K562 (cell line): ENCODE measurements around the gene EPHB2. TPM values are rescaled to one million over a fixed set of nuclear protein-coding genes. Genes with fewer than 3 reads are reported as not detected.

Experiments
- ATAC-seq: fragments of 200-7000 bp; cut with Tn5 transposase; 3 replicates; pipeline ENCODE4 v1.9.1; 2020; ENCODE audit warnings: moderate library complexity
- BruUV-seq: library from RNA; stranded (reverse); fragments of 400-500 nt; replicated peaks from 2 replicates; lab custom pipeline; 2021; lab: Mats Ljungman, UMichigan
- CTCF ChIA-PET: fragments of 300-600 bp; formaldehyde crosslinking; extraction: SDS; loops from one replicate; lab custom pipeline; 2021; ENCODE audit warnings: low intra/inter-chr PET ratio; lab: Yijun Ruan, JAX
- POLR2A ChIA-PET: fragments of 300-600, 350-650 bp; sonication (Branson Sonifier 250); formaldehyde crosslinking; extraction: SDS; loops from one replicate; lab custom pipeline; 2021; ENCODE audit warnings: antibody characterized with exemption, inconsistent platforms; lab: Yijun Ruan, JAX
- DNase-seq, 4 experiments: peaks; one replicate each; pipeline versions ENCODE4 v3.0.0 to v3.0.0-alpha.2; 2011 to 2018; ENCODE audit warnings: low spot score in 3 of 4, mixed read lengths in 3 of 4; ENCODE audit errors: extremely low read depth in 1 of 4
- FAIRE-seq: peaks from 2 replicates; lab custom pipeline; 2011; peaks lifted over from hg19 to GRCh38; lab: Jason Lieb, UNC
- H2AFZ ChIP-seq: 2 replicates; pipeline ENCODE4 v1.6.0; 2011; ENCODE audit warnings: low read depth, low read length, control low read depth, inconsistent platforms
- H3K27ac ChIP-seq: fragments of 200-600 bp; 3 replicates; pipeline ENCODE4 v1.8.0; 2011; ENCODE audit warnings: low read depth, mild to moderate bottlenecking, control low read depth, inconsistent platforms, low read length, moderate library complexity, mixed read lengths; ENCODE audit errors: extremely low read depth
- H3K27me3 ChIP-seq, 2 experiments: fragments of 300-600 bp in 1 of 2; 2 replicates in 1 of 2; 3 replicates in 1 of 2; pipeline versions ENCODE4 v1.6.0 to v1.8.0; 2011; ENCODE audit warnings: inconsistent platforms in 2 of 2, low read length in 2 of 2, mild to moderate bottlenecking in 1 of 2, mixed read lengths in 1 of 2, moderate library complexity in 1 of 2; ENCODE audit not compliant: control insufficient read depth in 2 of 2, insufficient read depth in 2 of 2
- H3K36me3 ChIP-seq: fragments of 300-600 bp; 3 replicates; pipeline ENCODE4 v1.8.0; 2011; ENCODE audit warnings: mild to moderate bottlenecking, low read length, inconsistent platforms; ENCODE audit not compliant: control insufficient read depth, insufficient read depth
- H3K4me1 ChIP-seq, 2 experiments: fragments of 200-600 bp in 1 of 2; replicated peaks in 1 of 2; 2 replicates in 1 of 2; 3 replicates in 1 of 2; pipeline versions ENCODE4 v1.5.1 to v1.8.0; 2011; ENCODE audit warnings: inconsistent platforms in 2 of 2, low read length in 2 of 2, mild to moderate bottlenecking in 1 of 2, mixed read lengths in 1 of 2, moderate library complexity in 1 of 2; ENCODE audit not compliant: control insufficient read depth in 2 of 2, insufficient read depth in 2 of 2
- H3K4me2 ChIP-seq: 2 replicates; pipeline ENCODE4 v1.6.1; 2011; ENCODE audit warnings: low read length, control low read depth, inconsistent platforms, mixed read lengths; ENCODE audit not compliant: insufficient read depth
- H3K4me3 ChIP-seq: fragments of 200-600 bp; sonication (generic), shearing (Covaris generic); 2 replicates; pipeline ENCODE4 v1.5.1; 2016; ENCODE audit warnings: control low read depth, inconsistent platforms
- H3K79me2 ChIP-seq: fragments of 200-600 bp; 3 replicates; pipeline ENCODE4 v1.8.0; 2011; ENCODE audit warnings: low read length, inconsistent platforms; ENCODE audit not compliant: control insufficient read depth, insufficient read depth
- H3K9ac ChIP-seq, 2 experiments: 2 replicates each; pipeline versions ENCODE4 v1.6.0 to v1.6.1; 2011; ENCODE audit warnings: low read depth in 2 of 2, low read length in 2 of 2, control low read depth in 1 of 2, inconsistent platforms in 1 of 2, mild to moderate bottlenecking in 1 of 2, mixed read lengths in 1 of 2; ENCODE audit not compliant: insufficient read depth in 1 of 2
- H3K9me1 ChIP-seq: one replicate; pipeline ENCODE4 v1.6.0; 2011; ENCODE audit warnings: inconsistent platforms, mild to moderate bottlenecking, low read length, moderate library complexity; ENCODE audit not compliant: control insufficient read depth, insufficient read depth
- H3K9me3 ChIP-seq: replicated peaks from 2 replicates; pipeline ENCODE4 v1.5.1; 2011; ENCODE audit warnings: low read depth, low read length, inconsistent platforms; ENCODE audit not compliant: control insufficient read depth, insufficient read depth
- H4K20me1 ChIP-seq: replicated peaks from 2 replicates; pipeline ENCODE4 v1.6.1; 2011; ENCODE audit warnings: low read length, inconsistent platforms, mixed read lengths; ENCODE audit not compliant: control insufficient read depth, insufficient read depth
- GATAD2A ChIP-seq: fragments of 450-650 bp; IDR thresholded peaks from 2 replicates; pipeline ENCODE4 v1.6.1; 2017
- HNRNPLL ChIP-seq: fragments of 200-400 bp; formaldehyde crosslinking; IDR thresholded peaks from 2 replicates; pipeline ENCODE4 v1.6.1; 2017; ENCODE audit warnings: low read length, low read depth, mild to moderate bottlenecking; ENCODE audit not compliant: poor library complexity, severe bottlenecking
- KHSRP ChIP-seq: fragments of 450-650 bp; IDR thresholded peaks from 2 replicates; pipeline ENCODE4 v1.6.1; 2017
- MAFK ChIP-seq: IDR thresholded peaks from 2 replicates; pipeline ENCODE4 v1.6.1; 2011; ENCODE audit warnings: low read length, improper control_type of control experiment
- RBM25 ChIP-seq: fragments of 200-400 bp; formaldehyde crosslinking; IDR thresholded peaks from 2 replicates; pipeline ENCODE4 v1.6.1; 2018; ENCODE audit warnings: low read length, low read depth, moderate library complexity; ENCODE audit not compliant: severe bottlenecking
- REST ChIP-seq, 2 experiments: fragments of 450-650 bp; formaldehyde crosslinking in 1 of 2; IDR thresholded peaks; 2 replicates each; pipeline versions ENCODE4 v1.4.0 to v1.6.1; 2014 to 2020; ENCODE audit warnings: mild to moderate bottlenecking in 2 of 2, borderline replicate concordance in 1 of 2, low read depth in 1 of 2
- ZNF217 ChIP-seq: sonication (generic); formaldehyde crosslinking; IDR thresholded peaks from 2 replicates; pipeline ENCODE4 v1.8.0; 2022; ENCODE audit warnings: mild to moderate bottlenecking, missing genetic modification reagents
- ZNF239 ChIP-seq: fragments of 250-450 bp; sonication (Bioruptor Pico); IDR thresholded peaks from 2 replicates; pipeline ENCODE4 v1.4.0; 2020; ENCODE audit warnings: mild to moderate bottlenecking
- ZNF3 ChIP-seq: fragments of 250-450 bp; sonication (Bioruptor Pico); IDR thresholded peaks from 2 replicates; pipeline ENCODE4 v1.5.0; 2021; ENCODE audit warnings: mild to moderate bottlenecking, moderate library complexity
- WGBS: fragments of 100-300 bp; shearing (Covaris generic); methylation state at CpG from one replicate; pipeline ENCODE4 v1.1.6; 2016; ENCODE audit warnings: low coverage, mixed read lengths; ENCODE audit not compliant: insufficient coverage; ENCODE audit errors: missing lambda C conversion rate; 5-methylcytosine and 5-hydroxymethylcytosine counted together
- in situ Hi-C: fragments of 300-500 bp; cut with MboI; formaldehyde crosslinking; loops from 4 replicates; pipeline ENCODE4 v1.15.0; 2018; ENCODE audit warnings: inconsistent platforms, mixed read lengths
- intact Hi-C: fragments of 100-400 bp; cut with micrococcal nuclease; formaldehyde crosslinking; loops from 2 replicates; pipeline ENCODE4 v1.14.2; 2022
- polyA plus RNA-seq, 8 experiments: library from polyadenylated mRNA; depleted of rRNA in 4 of 8; stranded (reverse) in 5 of 8; unstranded in 3 of 8; fragments of >200 nt; fragmentation: Nextera tagmentation in 2 of 8; fragmentation: Illumina TruSeq in 1 of 8; extraction: Ambion mirVana in 2 of 8; extraction: Trizol in 1 of 8; gene quantifications; 2 replicates each; pipeline versions ENCODE4 v1.2.1 to v1.2.3, GENCODE V29; 2011 to 2014; ENCODE audit warnings: inconsistent platforms in 1 of 8, missing spikeins in 1 of 8
- total RNA-seq, 7 experiments: library from RNA; depleted of rRNA in 6 of 7; stranded (reverse); fragments of >200 nt in 6 of 7; fragmentation: Illumina TruSeq in 2 of 7; extraction: Trizol in 2 of 7; gene quantifications; 2 replicates each; pipeline versions ENCODE4 v1.2.1 to v1.2.3, GENCODE V29; 2011 to 2021; ENCODE audit warnings: low replicate concordance in 1 of 7

The EPHB2 gene
- total and polyA plus RNA-seq, 9 of the 15 experiments (the other 6 are each of a cell fraction or from before 2014, with no cell fraction given): not detected

GRCh38 chr1:22874785-22875184, 164.1 kb downstream of the EPHB2 start:
- no peaks in the 10 kb centered on the region for H3K9me1 ChIP-seq
- no peak overlapping the region for H3K9ac ChIP-seq
- peaks cover 51 to 99% of the 10 kb centered on the region in 2 experiments for H3K27me3 ChIP-seq
- H3K4me2 ChIP-seq: no peak overlapping the region
- FAIRE-seq (no peak), DNase-seq (no peak), ATAC-seq (no peak)
- no peak overlapping the region for H2AFZ ChIP-seq
- 0 out of 5 replicates have a peak, but pooled peaks cover 0 to 4% of the 10 kb centered on the region in 2 experiments for H3K4me1 ChIP-seq
- no peak overlapping the region for H3K4me3 ChIP-seq
- intact Hi-C loops (no loop called here), in situ Hi-C loops (no loop called here)
- no peaks in the 10 kb centered on the region for H3K9me3 ChIP-seq
- no TSS peak for BruUV-seq
- ChIA-PET POLR2A (no interaction called here), CTCF (no interaction called here)
- H3K79me2 ChIP-seq: no peaks in the 10 kb centered on the region
- WGBS: 2% methylated on average over 8 of the region's 8 CpGs
- no peak overlapping the region for H3K27ac ChIP-seq
- TF ChIP-seq RBM25 (peak; percentile 58), ZNF3 (CRISPR knock-in tag) (no peak), HNRNPLL (no peak), ZNF239 (CRISPR knock-in tag) (peak; percentile 93)
- H4K20me1 ChIP-seq: peaks cover 20% of the 10 kb centered on the region; the same call in 1 of the 2 replicates
- no peaks in the 10 kb centered on the region for H3K36me3 ChIP-seq

- H3K36me3 ChIP-seq: no peaks in the 10 kb centered on the region
- H3K79me2 ChIP-seq: no peaks in the 10 kb centered on the region
- ChIA-PET POLR2A (interaction anchor here (0.8 to 1.5 kb wide), 2 partner anchors 12 to 818 kb away, joined by 3 to 4 read pairs; no protein-coding TSS in a partner anchor), CTCF (no interaction called here)
- FAIRE-seq (no peak), ATAC-seq (no peak), DNase-seq (no peak)
- no peak overlapping the region for H3K9ac ChIP-seq
- no peaks in the 10 kb centered on the region for H3K9me1 ChIP-seq
- 0 out of 5 replicates have a peak, but pooled peaks cover 0 to 4% of the 10 kb centered on the region in 2 experiments for H3K4me1 ChIP-seq
- in situ Hi-C loops (no loop called here), intact Hi-C loops (no loop called here)
- H3K4me3 ChIP-seq: no peak overlapping the region
- peaks cover 24% of the 10 kb centered on the region; the same call in 1 of the 2 replicates for H4K20me1 ChIP-seq
- no peaks in the 10 kb centered on the region for H3K9me3 ChIP-seq
- BruUV-seq: no TSS peak
- WGBS: under 1% methylated on average over 9 of the region's 10 CpGs
- H3K27me3 ChIP-seq: peaks cover 49 to 99% of the 10 kb centered on the region in 2 experiments
- H3K4me2 ChIP-seq: no peak overlapping the region
- H2AFZ ChIP-seq: no peak overlapping the region
- no peak overlapping the region for H3K27ac ChIP-seq
- TF ChIP-seq ZNF217 (CRISPR knock-in tag) (no peak), GATAD2A (no peak), REST (IDR thresholded peaks at IDR 0.05; ENCODE audit: borderline replicate concordance) (no peak), REST (CRISPR knock-in tag; IDR thresholded peaks at IDR 0.05; ENCODE audit: low read depth) (no peak), MAFK (no peak), KHSRP (no peak)
Measured at GRCh38 chr1:22875241-22875640, 164.6 kb downstream of the EPHB2 start.
